K562 (cell line): ENCODE measurements around the gene ANKRD44. TPM values are rescaled to one million over a fixed set of nuclear protein-coding genes. Genes with fewer than 3 reads are reported as not detected.

Experiments
- ATAC-seq: fragments of 200-7000 bp; cut with Tn5 transposase; 3 replicates; pipeline ENCODE4 v1.9.1; 2020; ENCODE audit warnings: moderate library complexity
- BruUV-seq: library from RNA; stranded (reverse); fragments of 400-500 nt; replicated peaks from 2 replicates; lab custom pipeline; 2021; lab: Mats Ljungman, UMichigan
- CTCF ChIA-PET: fragments of 300-600 bp; formaldehyde crosslinking; extraction: SDS; loops from one replicate; lab custom pipeline; 2021; ENCODE audit warnings: low intra/inter-chr PET ratio; lab: Yijun Ruan, JAX
- POLR2A ChIA-PET: fragments of 300-600, 350-650 bp; sonication (Branson Sonifier 250); formaldehyde crosslinking; extraction: SDS; loops from one replicate; lab custom pipeline; 2021; ENCODE audit warnings: antibody characterized with exemption, inconsistent platforms; lab: Yijun Ruan, JAX
- DNase-seq, 4 experiments: peaks; one replicate each; pipeline versions ENCODE4 v3.0.0 to v3.0.0-alpha.2; 2011 to 2018; ENCODE audit warnings: low spot score in 3 of 4, mixed read lengths in 3 of 4; ENCODE audit errors: extremely low read depth in 1 of 4
- FAIRE-seq: peaks from 2 replicates; lab custom pipeline; 2011; peaks lifted over from hg19 to GRCh38; lab: Jason Lieb, UNC
- H2AFZ ChIP-seq: 2 replicates; pipeline ENCODE4 v1.6.0; 2011; ENCODE audit warnings: low read depth, low read length, control low read depth, inconsistent platforms
- H3K27ac ChIP-seq: fragments of 200-600 bp; 3 replicates; pipeline ENCODE4 v1.8.0; 2011; ENCODE audit warnings: low read depth, mild to moderate bottlenecking, control low read depth, inconsistent platforms, low read length, moderate library complexity, mixed read lengths; ENCODE audit errors: extremely low read depth
- H3K27me3 ChIP-seq, 2 experiments: fragments of 300-600 bp in 1 of 2; 2 replicates in 1 of 2; 3 replicates in 1 of 2; pipeline versions ENCODE4 v1.6.0 to v1.8.0; 2011; ENCODE audit warnings: inconsistent platforms in 2 of 2, low read length in 2 of 2, mild to moderate bottlenecking in 1 of 2, mixed read lengths in 1 of 2, moderate library complexity in 1 of 2; ENCODE audit not compliant: control insufficient read depth in 2 of 2, insufficient read depth in 2 of 2
- H3K36me3 ChIP-seq: fragments of 300-600 bp; 3 replicates; pipeline ENCODE4 v1.8.0; 2011; ENCODE audit warnings: mild to moderate bottlenecking, low read length, inconsistent platforms; ENCODE audit not compliant: control insufficient read depth, insufficient read depth
- H3K4me1 ChIP-seq, 2 experiments: fragments of 200-600 bp in 1 of 2; replicated peaks in 1 of 2; 2 replicates in 1 of 2; 3 replicates in 1 of 2; pipeline versions ENCODE4 v1.5.1 to v1.8.0; 2011; ENCODE audit warnings: inconsistent platforms in 2 of 2, low read length in 2 of 2, mild to moderate bottlenecking in 1 of 2, mixed read lengths in 1 of 2, moderate library complexity in 1 of 2; ENCODE audit not compliant: control insufficient read depth in 2 of 2, insufficient read depth in 2 of 2
- H3K4me2 ChIP-seq: 2 replicates; pipeline ENCODE4 v1.6.1; 2011; ENCODE audit warnings: low read length, control low read depth, inconsistent platforms, mixed read lengths; ENCODE audit not compliant: insufficient read depth
- H3K4me3 ChIP-seq: fragments of 200-600 bp; sonication (generic), shearing (Covaris generic); 2 replicates; pipeline ENCODE4 v1.5.1; 2016; ENCODE audit warnings: control low read depth, inconsistent platforms
- H3K79me2 ChIP-seq: fragments of 200-600 bp; 3 replicates; pipeline ENCODE4 v1.8.0; 2011; ENCODE audit warnings: low read length, inconsistent platforms; ENCODE audit not compliant: control insufficient read depth, insufficient read depth
- H3K9ac ChIP-seq, 2 experiments: 2 replicates each; pipeline versions ENCODE4 v1.6.0 to v1.6.1; 2011; ENCODE audit warnings: low read depth in 2 of 2, low read length in 2 of 2, control low read depth in 1 of 2, inconsistent platforms in 1 of 2, mild to moderate bottlenecking in 1 of 2, mixed read lengths in 1 of 2; ENCODE audit not compliant: insufficient read depth in 1 of 2
- H3K9me1 ChIP-seq: one replicate; pipeline ENCODE4 v1.6.0; 2011; ENCODE audit warnings: inconsistent platforms, mild to moderate bottlenecking, low read length, moderate library complexity; ENCODE audit not compliant: control insufficient read depth, insufficient read depth
- H3K9me3 ChIP-seq: replicated peaks from 2 replicates; pipeline ENCODE4 v1.5.1; 2011; ENCODE audit warnings: low read depth, low read length, inconsistent platforms; ENCODE audit not compliant: control insufficient read depth, insufficient read depth
- H4K20me1 ChIP-seq: replicated peaks from 2 replicates; pipeline ENCODE4 v1.6.1; 2011; ENCODE audit warnings: low read length, inconsistent platforms, mixed read lengths; ENCODE audit not compliant: control insufficient read depth, insufficient read depth
- CEBPB ChIP-seq: fragments of 450-650 bp; IDR thresholded peaks from 2 replicates; pipeline ENCODE4 v1.6.1; 2016; ENCODE audit warnings: missing genetic modification characterization, missing compliant biosample characterization
- COPS2 ChIP-seq: fragments of 450-650 bp; conservative IDR thresholded peaks from 2 replicates; pipeline ENCODE4 v1.6.1; 2016; ENCODE audit warnings: mild to moderate bottlenecking, moderate library complexity
- HDAC3 ChIP-seq: fragments of 450-650 bp; IDR thresholded peaks from 2 replicates; pipeline ENCODE4 v1.6.1; 2018; ENCODE audit warnings: borderline replicate concordance, mild to moderate bottlenecking, moderate library complexity; ENCODE audit not compliant: partially characterized antibody
- MEIS2 ChIP-seq: fragments of 450-650 bp; IDR thresholded peaks from 2 replicates; pipeline ENCODE4 v1.6.1; 2014; ENCODE audit warnings: mild to moderate bottlenecking; ENCODE audit not compliant: partially characterized antibody
- NR1H2 ChIP-seq: sonication (generic); formaldehyde crosslinking; IDR thresholded peaks from 2 replicates; pipeline ENCODE4 v1.4.0; 2020; ENCODE audit warnings: mild to moderate bottlenecking, missing genetic modification reagents
- SAP30 ChIP-seq: fragments of 200-600 bp; sonication (generic); IDR thresholded peaks from 2 replicates; pipeline ENCODE4 v1.6.1; 2012; ENCODE audit warnings: borderline replicate concordance, low read depth, mild to moderate bottlenecking, moderate library complexity, low read length, control low read depth, inconsistent platforms; ENCODE audit not compliant: insufficient read depth, poor library complexity, severe bottlenecking
- ZNF316 ChIP-seq: fragments of 450-650 bp; IDR thresholded peaks from 2 replicates; pipeline ENCODE4 v1.6.1; 2016
- ZNF395 ChIP-seq: fragments of 200-800 bp; sonication (Bioruptor generic); IDR thresholded peaks from 2 replicates; pipeline ENCODE4 v1.6.1; 2017; ENCODE audit warnings: missing genetic modification characterization, missing compliant biosample characterization
- WGBS: fragments of 100-300 bp; shearing (Covaris generic); methylation state at CpG from one replicate; pipeline ENCODE4 v1.1.6; 2016; ENCODE audit warnings: low coverage, mixed read lengths; ENCODE audit not compliant: insufficient coverage; ENCODE audit errors: missing lambda C conversion rate; 5-methylcytosine and 5-hydroxymethylcytosine counted together
- in situ Hi-C: fragments of 300-500 bp; cut with MboI; formaldehyde crosslinking; loops from 4 replicates; pipeline ENCODE4 v1.15.0; 2018; ENCODE audit warnings: inconsistent platforms, mixed read lengths
- intact Hi-C: fragments of 100-400 bp; cut with micrococcal nuclease; formaldehyde crosslinking; loops from 2 replicates; pipeline ENCODE4 v1.14.2; 2022
- polyA plus RNA-seq, 8 experiments: library from polyadenylated mRNA; depleted of rRNA in 4 of 8; stranded (reverse) in 5 of 8; unstranded in 3 of 8; fragments of >200 nt; fragmentation: Nextera tagmentation in 2 of 8; fragmentation: Illumina TruSeq in 1 of 8; extraction: Ambion mirVana in 2 of 8; extraction: Trizol in 1 of 8; gene quantifications; 2 replicates each; pipeline versions ENCODE4 v1.2.1 to v1.2.3, GENCODE V29; 2011 to 2014; ENCODE audit warnings: inconsistent platforms in 1 of 8, missing spikeins in 1 of 8
- total RNA-seq, 7 experiments: library from RNA; depleted of rRNA in 6 of 7; stranded (reverse); fragments of >200 nt in 6 of 7; fragmentation: Illumina TruSeq in 2 of 7; extraction: Trizol in 2 of 7; gene quantifications; 2 replicates each; pipeline versions ENCODE4 v1.2.1 to v1.2.3, GENCODE V29; 2011 to 2021; ENCODE audit warnings: low replicate concordance in 1 of 7

Gene ANKRD44
- total and polyA plus RNA-seq, 9 of the 15 experiments (the other 6 are each of a cell fraction or from before 2014, with no cell fraction given) = 0.03 to 0.64 (median 0.07) TPM; not detected in 3

- Histone ChIP-seq H3K9ac (no peak overlapping the region), H3K4me3 (no peak overlapping the region), H3K36me3 (no peaks in the 10 kb centered on the region), H3K4me1 (no peaks in the 10 kb centered on the region), H2AFZ (no peak overlapping the region), H3K27me3 (no peaks in the 10 kb centered on the region; a peak in 2 of 5 replicates), H3K9me3 (no peaks in the 10 kb centered on the region), H3K4me2 (no peak overlapping the region), H3K27ac (no peak overlapping the region), H3K79me2 (no peaks in the 10 kb centered on the region), H3K9me1 (no peaks in the 10 kb centered on the region), H4K20me1 (no peaks in the 10 kb centered on the region)
- DNase-seq (no peak), FAIRE-seq (no peak), ATAC-seq (no peak)
- WGBS = 0% methylated on average over 5 of the region's 5 CpGs
- intact Hi-C loops (no loop called here), in situ Hi-C loops (no loop called here)
- no peak for TF ChIP-seq MEIS2
- no peak for TF ChIP-seq NR1H2 (CRISPR knock-in tag)
- no peak for TF ChIP-seq ZNF395 (CRISPR knock-in tag)
- CTCF ChIA-PET = no interaction called here
- no TSS peak for BruUV-seq
- POLR2A ChIA-PET = no interaction called here
Observed at GRCh38 chr2:197277794-197278193, 32.8 kb downstream of the ANKRD44 start.

GRCh38 chr2:197276156-197276555, 34.4 kb downstream of the ANKRD44 start:
- Histone ChIP-seq H2AFZ (no peak overlapping the region), H3K27me3 (no peaks in the 10 kb centered on the region; a peak in 2 of 5 replicates), H3K4me2 (no peak overlapping the region), H3K9me3 (no peaks in the 10 kb centered on the region), H4K20me1 (no peaks in the 10 kb centered on the region), H3K36me3 (no peaks in the 10 kb centered on the region), H3K4me1 (no peaks in the 10 kb centered on the region), H3K79me2 (no peaks in the 10 kb centered on the region), H3K27ac (no peak overlapping the region), H3K4me3 (no peak overlapping the region), H3K9me1 (no peaks in the 10 kb centered on the region), H3K9ac (no peak overlapping the region)
- in situ Hi-C loops (no loop called here), intact Hi-C loops (no loop called here)
- POLR2A ChIA-PET = no interaction called here
- CTCF ChIA-PET = interaction anchor here (0.6 kb wide), 1 partner anchor 454 kb away, joined by 7 read pairs; no protein-coding TSS in a partner anchor
- 0% methylated on average over 1 of the region's 2 CpGs for WGBS
- TF ChIP-seq HDAC3 (no peak), CEBPB (tag) (no peak), SAP30 (no peak), COPS2 (no peak), ZNF316 (peak; percentile 46; the same call in 1 of the 2 replicates)
- DNase-seq (no peak), FAIRE-seq (no peak), ATAC-seq (no peak)
- BruUV-seq = no TSS peak
